ENCODE data around the gene ITGB4.
A peak's percentile ranks its signal among the peaks of the same experiment; 100 is the strongest.

- TF ChIP-seq HDAC2 (IDR thresholded peaks at IDR 0.05) (no peak), FOS (IDR thresholded peaks at IDR 0.05; ENCODE audit: extremely low read depth, insufficient read length) (no peak), CHD1 (IDR thresholded peaks at IDR 0.05; ENCODE audit: low read length) (no peak), TCF7L2 (IDR thresholded peaks at IDR 0.05; ENCODE audit: low read depth, low read length) (no peak), ZBTB1 (CRISPR knock-in tag; IDR thresholded peaks at IDR 0.05; ENCODE audit: borderline replicate concordance, low read depth) (peak; percentile 53; the same call in 1 of the 2 replicates), ATF7 (IDR thresholded peaks at IDR 0.05) (no peak), CTCF (IDR thresholded peaks at IDR 0.05 in 2 of 3, conservative IDR thresholded peaks at IDR 0.05 in 1 of 3; ENCODE audit: insufficient read depth in 2 of 3, low read depth in 1 of 3, low read length in 3 of 3) (no peak), EP300 (IDR thresholded peaks at IDR 0.05; ENCODE audit: low read length) (no peak), ZNF12 (CRISPR knock-in tag; IDR thresholded peaks at IDR 0.05) (no peak), PTRF (tag; IDR thresholded peaks at IDR 0.05) (no peak), TRIM28 (IDR thresholded peaks at IDR 0.05) (no peak), BHLHE40 (IDR thresholded peaks at IDR 0.05; ENCODE audit: low read length) (no peak), POLR2A (conservative IDR thresholded peaks at IDR 0.05) (peak; percentile 56), CREBBP (IDR thresholded peaks at IDR 0.05; ENCODE audit: low read depth, low read length) (no peak)
Observed at GRCh38 chr17:75783803-75784472, 62.7 kb downstream of the ITGB4 start.

Data from K562 (cell line).